ENCODE measurements around the gene CYP2E1. TPM values are rescaled to one million over a fixed set of nuclear protein-coding genes. Genes with fewer than 3 reads are reported as not detected.
"Not testable (repeated sequence)": the region's sequence is repeated elsewhere in the genome, so short reads cannot be mapped to it uniquely, and the experiment has no call there.

The CYP2E1 gene
- 0.56 and 1.0 TPM in 2 replicates for total RNA-seq

DNA sequence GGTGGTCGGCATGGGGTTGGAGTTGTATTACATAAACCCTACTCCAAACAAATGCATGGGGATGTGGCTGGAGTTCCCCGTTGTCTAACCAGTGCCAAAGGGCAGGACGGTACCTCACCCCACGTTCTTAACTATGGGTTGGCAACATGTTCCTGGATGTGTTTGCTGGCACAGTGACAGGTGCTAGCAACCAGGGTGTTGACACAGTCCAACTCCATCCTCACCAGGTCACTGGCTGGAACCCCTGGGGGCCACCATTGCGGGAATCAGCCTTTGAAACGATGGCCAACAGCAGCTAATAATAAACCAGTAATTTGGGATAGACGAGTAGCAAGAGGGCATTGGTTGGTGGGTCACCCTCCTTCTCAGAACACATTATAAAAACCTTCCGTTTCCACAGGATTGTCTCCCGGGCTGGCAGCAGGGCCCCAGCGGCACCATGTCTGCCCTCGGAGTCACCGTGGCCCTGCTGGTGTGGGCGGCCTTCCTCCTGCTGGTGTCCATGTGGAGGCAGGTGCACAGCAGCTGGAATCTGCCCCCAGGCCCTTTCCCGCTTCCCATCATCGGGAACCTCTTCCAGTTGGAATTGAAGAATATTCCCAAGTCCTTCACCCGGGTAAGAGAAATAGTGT is at the start of gene CYP2E1:
CYP2E1 (plus strand) TSS at position 407 of the 632 bp plus-strand sequence; CDS start at position 440, 33 bp downstream.
- intact Hi-C loops (cut with micrococcal nuclease): no loop called here

DNA sequence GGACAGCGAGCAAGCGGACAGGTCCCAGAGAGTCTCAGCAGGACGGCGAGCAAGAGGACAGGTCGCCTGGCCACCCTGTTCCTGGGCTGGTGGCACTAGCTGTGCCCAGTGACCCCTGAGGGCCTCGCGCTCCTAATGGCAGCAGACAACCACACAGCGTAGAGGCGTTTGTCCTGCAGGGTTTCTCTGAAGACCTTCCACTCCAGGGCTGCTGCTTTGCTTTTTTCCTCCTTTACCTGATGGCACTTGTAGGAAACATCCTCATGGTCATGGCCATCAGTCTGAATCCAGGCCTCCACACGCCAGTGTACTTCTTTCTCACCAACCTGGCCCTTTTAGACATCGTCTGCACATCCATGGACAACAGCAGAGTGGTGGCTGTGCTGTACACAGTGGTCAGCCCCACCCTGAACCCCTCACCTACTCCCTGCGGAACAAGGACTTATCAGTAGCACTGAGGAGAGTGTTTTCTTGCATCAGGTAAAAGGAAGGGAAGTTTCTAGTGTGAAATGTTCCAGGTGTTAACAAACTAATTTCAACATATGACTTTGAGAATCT is 46.0 kb upstream of the CYP2E1 start:
- intact Hi-C loops (cut with micrococcal nuclease): no loop called here

DNA sequence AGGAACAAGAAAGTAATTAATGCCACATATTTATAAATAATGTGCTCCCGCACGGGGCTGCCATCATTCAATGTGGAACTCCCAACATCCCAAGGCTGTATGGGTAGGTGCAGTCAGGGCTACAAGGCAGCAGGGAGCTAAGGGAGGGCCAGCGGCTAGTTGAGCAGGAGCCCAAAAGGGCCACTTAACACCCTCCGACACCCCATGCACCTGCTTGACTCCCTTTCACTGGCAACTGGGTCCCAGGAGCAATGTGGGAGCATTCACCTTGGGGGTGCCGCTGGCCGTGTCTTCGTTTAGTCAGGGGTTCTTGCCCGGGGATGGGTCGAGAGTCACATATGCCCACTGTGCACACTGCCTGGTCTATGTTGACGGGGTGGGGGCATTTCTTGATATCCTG is 45.5 kb upstream of the CYP2E1 start:
- intact Hi-C loops (cut with micrococcal nuclease): no loop called here

DNA sequence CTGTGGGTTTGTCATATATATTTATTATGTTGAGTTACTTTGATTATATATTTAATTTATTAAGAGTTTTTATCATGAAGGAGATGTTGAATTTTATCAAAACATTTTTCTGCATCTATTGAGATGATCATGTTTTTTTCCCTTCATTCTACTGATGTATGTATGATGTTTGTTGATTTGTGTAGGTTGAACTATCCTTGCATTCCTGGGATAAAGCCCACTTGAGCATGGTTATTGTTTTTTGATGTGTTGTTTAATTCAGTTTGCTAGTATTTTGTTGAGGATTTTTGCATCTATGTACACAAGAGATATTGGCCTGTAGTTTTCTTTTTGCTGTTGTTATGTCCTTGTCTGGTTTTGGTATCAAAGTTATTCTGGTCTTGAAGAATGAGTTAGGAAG is 42.3 kb upstream of the CYP2E1 start:
- intact Hi-C loops (cut with micrococcal nuclease): no loop called here

DNA sequence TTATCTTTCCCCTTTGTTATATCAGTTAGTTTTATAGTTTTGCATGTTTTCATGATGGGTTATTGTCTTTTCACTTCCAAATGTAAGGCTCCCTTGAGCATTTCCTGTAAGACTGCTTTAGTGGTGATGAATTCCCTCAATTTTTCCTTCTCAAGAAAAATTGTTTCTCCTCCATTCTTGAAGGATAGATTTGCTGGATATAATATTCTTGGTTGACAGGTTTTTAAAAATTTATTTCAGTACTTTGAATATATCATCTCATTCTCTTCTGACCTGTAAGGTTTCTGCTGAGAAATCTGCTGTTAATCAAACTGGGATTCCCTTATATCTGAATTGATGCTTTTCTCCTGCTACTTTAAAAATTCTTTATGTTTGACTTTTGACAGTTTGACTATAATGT is 40.1 kb upstream of the CYP2E1 start:
- intact Hi-C loops (cut with micrococcal nuclease): no loop called here

DNA sequence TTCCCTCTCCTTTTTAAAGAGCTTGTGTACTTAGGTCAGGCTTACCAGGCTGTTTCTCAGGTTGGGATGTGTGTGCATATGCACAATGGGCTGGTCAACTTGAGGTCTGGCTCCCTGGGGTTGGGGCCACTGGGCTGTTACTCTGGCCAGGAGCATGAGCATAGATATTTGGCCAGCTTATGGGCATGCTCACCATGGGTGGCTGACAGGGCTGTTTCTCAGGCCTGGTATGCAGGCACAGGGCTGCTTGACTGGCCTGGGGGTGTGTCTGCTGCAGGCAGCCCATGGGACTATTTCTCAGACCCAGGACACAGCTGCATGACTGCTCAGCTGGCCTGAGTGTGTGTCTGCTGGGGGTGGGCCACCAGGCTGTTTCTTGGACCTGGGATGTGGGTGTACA is 38.8 kb upstream of the CYP2E1 start:
- intact Hi-C loops (cut with micrococcal nuclease): no loop called here

DNA sequence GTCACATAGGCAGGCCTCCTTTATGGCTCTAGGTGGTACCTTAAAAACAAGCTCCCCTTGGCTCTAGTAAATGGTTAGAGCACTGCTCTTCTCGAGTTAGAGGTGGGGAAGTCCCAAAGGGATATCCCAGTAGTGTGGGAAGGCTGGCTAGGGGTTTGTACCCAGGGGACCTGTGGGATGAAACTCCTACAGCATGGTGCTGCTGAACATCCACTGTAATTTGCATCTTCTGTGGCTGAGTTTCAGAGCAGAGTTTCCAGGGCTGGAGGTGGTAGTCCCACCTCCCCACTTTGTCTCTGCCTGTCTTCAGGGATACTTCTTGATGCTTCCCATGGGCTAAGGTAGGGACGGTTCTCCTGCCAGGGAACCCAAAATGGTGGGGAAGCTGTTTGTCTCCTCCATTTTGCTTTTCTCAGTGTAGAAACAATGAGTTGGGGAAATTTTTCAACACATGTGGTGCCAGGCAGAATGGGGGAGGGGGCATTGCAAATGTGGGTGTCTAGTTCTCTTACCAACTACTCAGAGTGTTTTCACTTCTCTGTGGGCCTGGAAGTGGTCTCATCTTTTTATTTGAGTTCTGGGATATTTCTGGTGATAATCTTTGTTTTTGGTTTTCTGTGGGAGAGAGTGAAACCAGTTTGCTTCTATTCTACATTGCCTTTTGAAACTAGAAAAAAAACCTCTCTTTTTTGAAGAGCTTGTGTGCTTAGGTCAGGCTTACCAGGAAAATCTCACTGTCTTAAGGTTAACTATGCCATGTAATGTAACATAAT is 37.2 kb upstream of the CYP2E1 start:
- intact Hi-C loops (cut with micrococcal nuclease): no loop called here

DNA sequence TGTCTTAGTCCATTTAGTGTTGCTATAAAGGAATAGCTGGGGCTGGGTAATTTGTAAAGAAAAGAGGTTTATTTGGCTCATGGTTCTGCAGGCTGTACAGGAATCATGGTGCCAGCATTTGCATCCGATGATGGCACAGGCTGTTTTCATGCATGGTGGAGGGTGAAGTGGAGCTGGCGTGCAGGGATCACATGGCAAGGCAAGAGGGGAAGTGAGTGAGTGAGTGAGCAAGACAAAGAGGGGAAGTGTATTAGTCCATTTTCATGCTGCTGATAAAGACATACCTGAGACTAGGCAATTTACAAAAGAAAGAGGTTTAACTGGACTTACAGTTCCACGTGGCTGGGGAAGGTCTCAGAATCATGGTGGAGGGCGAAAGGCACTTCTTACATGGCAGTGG is 33.6 kb upstream of the CYP2E1 start:
- intact Hi-C loops (cut with micrococcal nuclease): not testable (repeated sequence)

DNA sequence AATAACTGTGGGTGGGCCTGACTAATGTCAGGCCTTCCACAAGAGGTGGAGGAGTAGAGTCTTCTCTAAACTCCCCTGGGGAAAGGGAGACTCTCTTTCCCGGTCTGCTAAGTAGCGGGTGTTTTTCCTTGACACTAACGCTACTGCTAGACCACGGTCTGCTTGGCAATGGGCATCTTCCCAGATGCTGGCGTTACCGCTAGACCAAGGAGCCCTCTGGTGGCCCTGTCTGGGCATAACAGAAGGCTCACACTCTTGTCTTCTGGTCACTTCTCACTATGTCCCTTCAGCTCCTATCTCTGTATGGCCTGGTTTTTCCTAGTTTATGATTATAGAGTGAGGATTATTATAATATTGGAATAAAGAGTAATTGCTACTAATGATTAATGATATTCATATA is 29.8 kb upstream of the CYP2E1 start:
- intact Hi-C loops (cut with micrococcal nuclease): loop anchor here (1.0 kb wide), 2 partner anchors 58 to 168 kb away; no protein-coding TSS in a partner anchor

DNA sequence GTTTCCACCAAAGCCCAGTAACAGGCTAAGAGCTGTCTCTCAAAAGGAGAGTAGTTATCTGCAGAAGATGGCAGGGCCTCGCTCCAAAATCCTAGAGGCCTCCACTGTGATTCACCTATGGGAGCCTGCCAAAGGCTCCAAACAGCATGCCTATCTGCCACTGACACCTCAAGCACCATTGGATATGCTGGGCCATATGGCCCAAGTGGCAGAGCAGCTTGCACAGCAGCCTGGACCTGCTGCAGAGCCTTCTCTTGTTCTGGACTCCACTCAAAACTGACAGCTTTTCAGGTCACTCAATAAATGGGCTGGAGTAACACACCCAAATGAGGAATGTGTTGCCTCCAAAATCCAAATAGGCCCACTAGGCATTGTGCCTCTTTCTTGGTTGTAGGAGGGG is 28.0 kb upstream of the CYP2E1 start:
- intact Hi-C loops (cut with micrococcal nuclease): not testable (repeated sequence)

DNA sequence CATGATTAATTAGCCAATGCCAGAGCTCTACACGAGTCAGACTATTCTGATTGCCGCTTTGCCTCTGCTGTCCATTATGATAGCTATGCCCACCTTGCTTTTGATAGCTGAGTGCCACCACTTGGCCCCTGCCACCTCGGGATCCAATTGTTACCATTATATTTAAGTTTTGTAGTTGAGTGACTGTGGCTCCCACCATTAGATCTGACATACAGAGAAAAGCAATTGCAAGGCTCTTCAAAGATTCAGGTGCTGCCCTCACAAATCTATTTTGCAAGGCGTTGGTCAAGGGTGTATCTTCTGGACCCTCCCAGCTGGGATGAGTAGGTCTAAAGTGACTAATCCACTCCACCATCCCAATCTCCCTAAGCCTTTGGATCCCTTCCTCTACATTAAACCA is 26.3 kb upstream of the CYP2E1 start:
- intact Hi-C loops (cut with micrococcal nuclease): not testable (repeated sequence)

DNA sequence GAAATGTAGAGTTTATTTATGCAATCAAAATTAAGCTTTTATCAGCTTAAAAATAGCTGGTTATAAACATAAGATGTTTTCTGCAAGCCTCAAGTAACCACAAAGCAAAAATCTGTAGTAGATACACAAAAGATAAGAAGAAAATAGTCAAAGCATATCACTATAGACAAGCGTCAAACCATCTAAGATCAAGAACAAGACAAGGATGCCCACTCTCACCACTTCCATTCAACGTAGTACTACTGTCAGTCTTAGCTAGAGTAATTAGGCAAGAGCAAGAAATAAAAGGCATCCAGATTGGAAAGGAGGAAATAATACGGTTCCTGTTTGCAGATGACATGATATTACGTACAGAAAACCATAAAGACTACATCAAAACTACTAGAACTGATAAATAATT is 17.5 kb upstream of the CYP2E1 start:
- intact Hi-C loops (cut with micrococcal nuclease): no loop called here

DNA sequence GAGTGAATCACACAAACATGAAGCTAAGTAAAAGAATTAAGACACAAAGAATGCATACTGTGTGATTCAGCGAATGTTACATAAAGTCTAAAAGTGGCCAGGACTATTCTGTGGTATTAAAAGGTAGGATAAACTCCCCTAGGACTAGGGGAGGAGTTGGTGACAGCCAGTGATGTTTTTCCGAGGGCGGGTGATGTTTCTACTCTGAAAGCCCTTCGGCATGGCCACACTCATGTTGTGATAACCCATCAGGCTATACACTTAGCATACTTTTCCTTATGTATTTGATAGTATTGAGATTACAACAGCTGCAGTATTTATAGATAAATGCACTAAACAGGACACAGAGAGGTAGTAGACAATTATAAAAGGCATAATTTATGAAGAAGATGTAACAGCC is 15.8 kb upstream of the CYP2E1 start:
- intact Hi-C loops (cut with micrococcal nuclease): no loop called here

DNA sequence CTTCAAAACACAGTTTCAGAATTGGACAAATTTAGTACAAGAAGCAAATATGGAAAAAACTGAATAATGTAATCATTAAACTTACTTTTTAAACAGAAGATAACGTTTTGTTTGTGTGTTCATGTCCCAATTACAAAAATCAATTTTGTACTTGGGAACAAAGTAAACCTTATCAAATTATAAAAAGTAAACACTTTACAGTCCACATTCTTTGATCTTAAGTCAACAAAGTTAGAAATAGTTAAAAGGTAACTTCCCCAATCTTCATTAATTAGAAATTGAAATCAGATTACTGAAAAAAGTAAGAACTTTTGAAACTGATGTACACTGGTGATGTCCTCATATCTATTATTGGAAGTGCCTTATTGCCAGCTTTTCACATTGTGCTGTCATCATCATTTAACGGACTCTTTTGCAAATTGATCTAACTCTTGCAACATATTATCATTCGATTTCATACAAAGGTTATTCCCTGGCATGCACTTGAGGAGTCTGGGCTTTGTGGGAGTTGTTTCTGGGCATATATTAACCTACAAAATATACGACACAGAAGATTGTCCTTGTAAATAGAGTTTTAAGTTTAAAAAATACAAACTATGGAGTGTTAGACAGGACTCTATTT is 15.1 kb upstream of the CYP2E1 start:
- intact Hi-C loops (cut with micrococcal nuclease): no loop called here

DNA sequence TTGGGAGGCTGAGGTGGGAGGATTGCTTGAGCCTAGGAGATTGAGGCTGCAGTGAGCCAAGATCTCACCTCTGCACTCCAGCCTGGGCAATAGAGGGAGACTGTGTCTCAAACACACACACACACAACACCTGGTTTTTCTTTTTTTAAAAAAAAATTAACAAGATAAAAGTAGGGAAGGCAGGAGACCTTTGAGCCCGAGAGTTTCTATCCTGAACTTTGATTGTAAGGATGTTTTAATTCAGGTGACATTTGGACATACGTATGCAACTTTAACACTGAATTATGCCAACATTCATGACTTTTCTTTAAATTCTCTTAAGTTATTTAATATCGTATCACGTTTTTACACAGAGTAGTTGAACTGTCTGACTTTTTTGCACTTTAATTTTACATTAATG is 11.7 kb upstream of the CYP2E1 start:
- intact Hi-C loops (cut with micrococcal nuclease): no loop called here

DNA sequence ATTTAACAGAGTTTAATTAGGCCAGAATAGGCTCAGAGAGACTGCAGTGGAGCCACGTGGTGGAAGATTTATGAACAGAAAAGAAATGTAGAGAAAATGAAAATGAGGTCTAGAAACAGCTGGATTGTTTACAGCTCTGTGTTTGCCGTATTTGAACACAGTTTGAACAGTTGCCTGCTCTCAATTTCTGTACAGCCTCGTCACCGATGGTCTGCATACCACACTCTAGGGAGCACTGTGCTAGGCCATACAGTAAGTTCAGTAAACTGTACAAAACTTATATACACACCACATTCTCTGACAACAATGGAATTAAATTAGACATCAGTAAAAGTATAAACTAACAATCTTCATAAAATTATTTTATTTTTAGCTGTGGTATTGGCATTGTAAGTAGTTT is 11.1 kb upstream of the CYP2E1 start:
- intact Hi-C loops (cut with micrococcal nuclease): no loop called here

DNA sequence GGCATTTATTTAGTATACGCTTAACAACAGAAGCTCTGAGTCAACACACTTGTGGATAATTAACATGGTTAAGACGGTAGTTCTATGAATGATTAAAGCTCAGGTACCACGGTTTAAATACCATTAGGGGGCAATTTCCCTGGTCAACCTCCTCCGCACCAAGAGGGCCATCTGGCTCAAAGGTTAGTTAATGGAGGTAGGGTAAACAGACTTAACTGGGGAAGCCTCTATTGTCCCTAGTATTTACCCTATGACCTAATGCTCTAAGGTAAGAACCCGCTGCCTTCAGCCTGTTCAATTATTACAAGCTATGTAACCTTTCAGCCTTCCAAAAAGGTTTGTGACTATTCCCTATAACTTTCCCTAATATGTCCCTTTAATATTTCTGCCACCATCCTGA is 8.6 kb upstream of the CYP2E1 start:
- intact Hi-C loops (cut with micrococcal nuclease): not testable (repeated sequence)

DNA sequence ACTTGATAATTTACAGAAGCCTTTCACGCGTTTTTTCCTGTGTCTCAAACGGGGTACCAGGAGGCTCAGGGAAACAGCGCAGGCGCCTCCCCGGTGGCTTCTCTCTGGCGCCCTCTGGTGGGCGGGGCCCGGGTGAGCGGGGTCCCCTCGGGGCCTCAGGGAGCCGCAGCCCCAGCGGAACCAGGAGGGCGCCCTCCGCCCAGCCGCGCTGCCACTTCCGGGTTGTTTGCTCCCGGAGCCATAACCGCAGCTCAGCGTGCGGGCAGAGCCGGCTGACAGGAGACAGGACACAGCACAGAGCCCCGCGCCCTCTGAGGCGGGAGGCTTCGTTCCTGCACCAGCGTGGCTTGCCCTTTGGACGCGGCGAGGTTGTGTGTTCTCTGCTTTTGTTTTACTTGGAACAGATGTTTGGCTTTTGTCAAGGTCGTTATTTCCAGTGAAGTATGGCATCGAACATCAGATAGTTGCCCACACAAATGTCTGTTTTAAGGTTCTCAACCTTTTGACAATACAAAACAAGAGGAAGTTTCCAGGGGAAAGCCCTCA is 6.9 kb upstream of the CYP2E1 start:
- intact Hi-C loops (cut with micrococcal nuclease): loop anchor here (1.0 kb wide), 3 partner anchors 83 to 213 kb away; no protein-coding TSS in a partner anchor

DNA sequence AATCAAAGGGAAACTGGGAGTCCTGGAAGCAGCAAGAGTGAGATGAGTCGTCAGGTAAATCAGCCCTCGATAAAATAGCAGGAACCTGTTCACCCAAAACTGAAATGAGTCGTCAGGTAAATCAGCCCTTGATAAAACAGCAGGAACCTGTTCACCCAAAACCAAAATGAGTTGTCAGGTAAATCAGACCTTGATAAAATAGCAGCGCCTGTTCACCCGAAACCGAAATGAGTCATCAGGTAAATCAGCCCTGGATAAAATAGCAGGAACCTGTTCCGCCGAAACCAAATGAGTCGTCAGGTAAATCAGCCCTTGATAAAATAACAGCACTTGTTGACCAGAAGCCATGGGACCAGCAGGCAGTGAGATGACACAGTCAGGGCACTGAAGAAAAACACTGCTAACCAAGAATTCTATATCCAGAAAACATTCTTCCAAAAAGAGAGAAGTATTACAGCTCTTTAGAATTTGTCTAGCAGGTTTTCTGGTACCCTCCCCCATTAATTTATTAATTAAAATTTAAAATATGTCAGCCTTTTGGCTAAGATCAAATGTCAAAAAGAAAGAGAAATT is 3.4 kb upstream of the CYP2E1 start:
- intact Hi-C loops (cut with micrococcal nuclease): no loop called here

DNA sequence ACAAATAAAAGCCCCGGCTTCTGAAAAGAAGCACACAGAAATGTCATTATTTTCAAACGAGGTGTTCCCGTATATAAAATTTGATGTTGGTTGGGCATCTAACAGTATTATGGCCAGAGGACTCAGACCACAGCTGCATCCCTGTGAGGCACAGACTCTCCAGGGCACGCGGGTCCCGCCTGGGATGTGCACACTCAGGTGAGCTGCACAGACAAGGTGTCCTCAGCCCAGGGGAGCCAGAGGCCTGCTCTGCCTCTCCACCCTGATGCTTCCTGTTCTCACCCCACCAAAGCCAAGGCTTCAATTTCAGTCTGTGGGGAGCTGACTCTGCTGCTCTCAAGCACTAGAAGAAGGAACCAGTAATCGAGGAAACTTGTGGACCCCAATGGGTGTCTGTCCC is 1.7 kb upstream of the CYP2E1 start:
- intact Hi-C loops (cut with micrococcal nuclease): no loop called here

DNA sequence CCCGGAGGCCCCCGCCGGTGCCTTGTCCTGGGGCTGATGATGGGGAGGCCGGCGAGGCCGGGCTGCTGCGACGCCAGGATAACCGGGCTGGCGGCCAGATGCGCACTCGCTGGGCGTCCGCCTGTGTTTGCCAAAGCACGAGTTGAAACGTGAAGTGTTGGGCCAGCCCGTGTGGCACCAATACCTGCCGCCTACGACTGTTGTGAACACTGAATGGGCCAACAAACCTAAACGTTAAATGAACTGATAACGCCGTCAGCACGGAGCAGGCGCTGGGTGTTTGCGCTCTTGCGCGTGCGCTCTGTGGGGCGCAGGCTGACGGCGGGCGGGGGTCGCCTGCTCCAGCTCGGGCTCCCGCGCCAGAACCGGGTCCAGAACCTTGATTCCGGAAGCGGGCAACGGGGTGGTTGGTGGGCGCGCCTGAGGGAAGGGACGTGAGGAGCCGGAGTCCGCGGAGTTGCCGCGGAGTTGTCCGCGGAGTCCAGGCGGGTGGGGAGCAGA is 658 bp downstream of the CYP2E1 start:
- intact Hi-C loops (cut with micrococcal nuclease): no loop called here
